ENCODE data around the gene IFT88. TPM values are rescaled to one million over a fixed set of nuclear protein-coding genes. Genes with fewer than 3 reads are reported as not detected.

IFT88 gene
- total and polyA plus RNA-seq, 2 of the 8 experiments (the other 6 are each of a cell fraction or from before 2014, with no cell fraction given), result 1.7 to 5.8 TPM

- Histone ChIP-seq H3K23me2 (ENCODE audit: low read depth, low read length) (no peaks in the 10 kb centered on the region), H3K4me3 (ENCODE audit: extremely low read depth in 1 of 4, insufficient read depth in 2 of 4, low read depth in 3 of 4, low read length in 4 of 4) (no peak overlapping the region), H4K20me1 (replicated peaks in 1 of 2; ENCODE audit: control insufficient read depth in 1 of 2, insufficient read depth in 2 of 2, low read length in 2 of 2) (no peaks in the 10 kb centered on the region), H3K14ac (ENCODE audit: insufficient read length) (no peak overlapping the region), H2BK12ac (ENCODE audit: low read depth, low read length) (no peak overlapping the region), H3K9me3 (ENCODE audit: insufficient read depth in 2 of 2, low read depth in 1 of 2, low read length in 1 of 2) (no peaks in the 10 kb centered on the region), H4K5ac (ENCODE audit: insufficient read length, low read depth, low read length) (no peak overlapping the region), H3K23ac (ENCODE audit: insufficient read length) (no peak overlapping the region), H2AK5ac (ENCODE audit: low read depth, low read length) (no peak overlapping the region), H4K8ac (ENCODE audit: extremely low read depth, insufficient read depth, low read length) (no peak overlapping the region), H2BK20ac (ENCODE audit: low read length) (no peak overlapping the region), H2BK120ac (replicated peaks; ENCODE audit: low read depth, low read length) (no peak overlapping the region), H2BK15ac (ENCODE audit: low read length) (no peak overlapping the region), H3K9ac (replicated peaks in 1 of 4; ENCODE audit: extremely low read depth in 1 of 4, low read depth in 3 of 4, low read length in 3 of 4) (no peak overlapping the region), H3K4ac (replicated peaks; ENCODE audit: insufficient read length, low read depth, low read length) (no peak overlapping the region), H2AFZ (ENCODE audit: low read length) (no peak overlapping the region), H3K4me1 (replicated peaks in 1 of 4; ENCODE audit: control insufficient read depth in 3 of 4, insufficient read depth in 4 of 4, low read length in 3 of 4) (no peaks in the 10 kb centered on the region; a peak in 1 of 7 replicates), H3K27ac (ENCODE audit: low read depth, low read length) (no peak overlapping the region), H3K27me3 (replicated peaks in 1 of 4; ENCODE audit: control insufficient read depth in 3 of 4, extremely low read depth in 1 of 4, insufficient read depth in 3 of 4, low read length in 3 of 4) (no peaks in the 10 kb centered on the region), H3K18ac (ENCODE audit: extremely low read depth, low read length) (no peak overlapping the region), H2BK5ac (ENCODE audit: low read depth, low read length) (no peak overlapping the region), H4K91ac (replicated peaks; ENCODE audit: insufficient read length, low read length) (no peak overlapping the region), H3K79me2 (ENCODE audit: control insufficient read depth in 1 of 2, insufficient read depth in 2 of 2, low read length in 2 of 2) (no peaks in the 10 kb centered on the region), H3K79me1 (ENCODE audit: low read depth, low read length) (no peaks in the 10 kb centered on the region), H3K4me2 (ENCODE audit: insufficient read depth in 1 of 2, low read depth in 2 of 2, low read length in 2 of 2) (no peak overlapping the region), H3K36me3 (ENCODE audit: control insufficient read depth in 2 of 4, insufficient read depth in 4 of 4, low read length in 3 of 4) (no peaks in the 10 kb centered on the region), H3K56ac (replicated peaks; ENCODE audit: insufficient read length, low read depth, low read length) (no peak overlapping the region)
- ChIA-PET CTCF (ENCODE audit: partially characterized antibody) (interaction anchor here (0.8 to 1.3 kb wide), 3 partner anchors 10 to 49 kb away, joined by 3 read pairs; no protein-coding TSS in a partner anchor), POLR2A (ENCODE audit: partially characterized antibody) (no interaction called here)
- FAIRE-seq, result no peak
- WGBS, 2 experiments (ENCODE audit: extremely low coverage in 1 of 2, insufficient coverage in 1 of 2, insufficient read length in 1 of 2, insufficient replicate concordance in 2 of 2, low coverage in 1 of 2, low lambda C conversion rate in 2 of 2, missing lambda C conversion rate in 1 of 2), result 87% methylated on average over 5 of the region's 5 CpGs; no CpG with 5 or more reads in 1 of the 2 experiments
- no peak for DNase-seq (ENCODE audit: low read depth in 1 of 2, low spot score in 2 of 2)
- TF ChIP-seq KDM5A (IDR thresholded peaks at IDR 0.05; ENCODE audit: low read length), result no peak
- TF ChIP-seq CBX5 (IDR thresholded peaks at IDR 0.05; ENCODE audit: low read depth, low read length), result no peak
- TF ChIP-seq CHD1 (IDR thresholded peaks at IDR 0.05; ENCODE audit: low read depth, low read length), result no peak
- TF ChIP-seq CTBP2 (IDR thresholded peaks at IDR 0.05; ENCODE audit: borderline replicate concordance, insufficient read depth, insufficient read length, low read length), result no peak
- no peak for TF ChIP-seq POLR2A (IDR thresholded peaks at IDR 0.05; ENCODE audit: control extremely low read depth in 1 of 2, low read depth in 2 of 2, low read length in 2 of 2)
- TF ChIP-seq RNF2 (IDR thresholded peaks at IDR 0.05; ENCODE audit: borderline replicate concordance, low read depth, low read length, missing control alignments, poor library complexity, severe bottlenecking), result no peak
- TF ChIP-seq KDM1A (IDR thresholded peaks at IDR 0.05; ENCODE audit: borderline replicate concordance, low read length), result no peak
- no peak for TF ChIP-seq CREB1 (IDR thresholded peaks at IDR 0.05)
- TF ChIP-seq ASH2L (IDR thresholded peaks at IDR 0.05; ENCODE audit: low read length), result no peak
- TF ChIP-seq RBBP5 (IDR thresholded peaks at IDR 0.05; ENCODE audit: borderline replicate concordance, low read depth, low read length), result no peak
Measured at GRCh38 chr13:20673715-20674114, 106.8 kb downstream of the IFT88 start.

Measured in H1 (cell line).